Activated naive CD8-positive, alpha-beta T cell (primary cell): Measurements from ENCODE around the gene MYD88.

Source experiments
- H3K27ac Mint-ChIP-seq: one replicate; pipeline ENCODE4 v1.8.0; 2021; ENCODE audit warnings: mixed read lengths
- H3K27me3 Mint-ChIP-seq: one replicate; pipeline ENCODE4 v1.8.0; 2021; ENCODE audit warnings: mixed read lengths
- H3K36me3 Mint-ChIP-seq: one replicate; pipeline ENCODE4 v1.8.0; 2021; ENCODE audit warnings: mixed read lengths
- H3K4me1 Mint-ChIP-seq: one replicate; pipeline ENCODE4 v1.8.0; 2021; ENCODE audit warnings: low read depth, mixed read lengths
- H3K4me3 Mint-ChIP-seq: one replicate; pipeline ENCODE4 v1.8.0; 2021; ENCODE audit warnings: mild to moderate bottlenecking, mixed read lengths
- H3K9me3 Mint-ChIP-seq: one replicate; pipeline ENCODE4 v1.8.0; 2021; ENCODE audit warnings: low read depth, mixed read lengths

Gene MYD88

DNA sequence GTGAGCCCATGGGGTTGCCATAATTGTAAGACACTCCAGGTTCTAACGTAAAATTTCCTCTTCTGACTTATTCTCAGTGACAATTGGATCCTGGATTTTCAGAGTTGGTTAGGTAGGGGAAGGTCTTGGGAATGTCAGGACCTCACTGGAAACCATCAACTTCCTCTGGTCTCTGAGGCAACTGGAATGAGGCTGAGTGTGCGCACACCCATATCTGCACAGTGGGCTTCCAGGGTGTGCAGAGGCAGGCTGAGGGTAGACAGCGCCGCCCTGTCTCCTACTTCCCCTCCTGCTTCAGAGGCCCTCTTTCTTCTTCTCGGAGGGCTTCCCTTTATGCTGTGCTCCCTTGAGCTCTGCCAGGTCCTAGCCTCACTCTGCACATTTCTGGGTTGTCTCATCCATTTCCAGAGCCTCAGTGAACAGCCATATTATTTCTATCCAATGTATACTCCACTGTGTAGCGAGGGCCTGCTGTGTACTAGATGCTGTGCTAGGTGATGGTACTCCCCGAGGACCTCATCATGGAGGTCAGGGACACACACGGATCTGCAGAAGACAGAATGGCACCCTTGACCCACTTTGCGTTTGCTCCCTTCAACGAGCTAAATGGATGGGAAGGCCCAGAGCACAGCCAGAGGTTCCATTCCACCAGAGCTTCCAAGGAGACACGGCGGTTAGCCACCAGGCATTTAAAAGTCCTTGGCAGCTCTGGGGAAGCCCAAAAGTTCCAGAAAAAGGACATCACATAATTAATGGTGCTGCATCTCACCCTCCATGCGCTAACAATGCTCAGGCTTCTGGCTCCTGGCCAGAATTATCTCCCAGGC, 19.8 kb upstream of the MYD88 start:
- no peak overlapping the region for H3K4me3 Mint-ChIP-seq
- H3K36me3 Mint-ChIP-seq, result peaks cover 2% of the 10 kb centered on the region
- H3K9me3 Mint-ChIP-seq, result no peaks in the 10 kb centered on the region
- peak overlapping the region; percentile 50 for H3K27ac Mint-ChIP-seq
- H3K4me1 Mint-ChIP-seq, result peaks cover 4% of the 10 kb centered on the region
- H3K27me3 Mint-ChIP-seq, result no peaks in the 10 kb centered on the region

DNA sequence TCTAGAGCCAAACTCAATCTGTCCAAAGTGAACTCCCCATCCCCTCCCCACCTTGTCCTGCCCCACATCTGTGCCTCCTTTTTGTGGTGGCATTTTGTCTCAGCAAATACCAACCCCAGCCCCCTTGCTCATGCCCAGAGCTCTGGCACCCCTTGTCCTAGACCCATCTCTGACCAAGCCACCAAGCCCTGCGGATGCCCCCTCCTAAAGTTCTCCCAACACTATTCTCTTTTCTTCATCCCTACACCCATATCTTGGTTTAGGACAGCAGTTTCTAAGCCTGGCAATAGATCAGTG, 19.3 kb upstream of the MYD88 start:
- H3K4me3 Mint-ChIP-seq, result no peak overlapping the region
- H3K27ac Mint-ChIP-seq, result peak overlapping the region; percentile 50
- H3K27me3 Mint-ChIP-seq, result no peaks in the 10 kb centered on the region
- H3K4me1 Mint-ChIP-seq, result peaks cover 4% of the 10 kb centered on the region
- peaks cover 2% of the 10 kb centered on the region for H3K36me3 Mint-ChIP-seq
- H3K9me3 Mint-ChIP-seq, result no peaks in the 10 kb centered on the region

DNA sequence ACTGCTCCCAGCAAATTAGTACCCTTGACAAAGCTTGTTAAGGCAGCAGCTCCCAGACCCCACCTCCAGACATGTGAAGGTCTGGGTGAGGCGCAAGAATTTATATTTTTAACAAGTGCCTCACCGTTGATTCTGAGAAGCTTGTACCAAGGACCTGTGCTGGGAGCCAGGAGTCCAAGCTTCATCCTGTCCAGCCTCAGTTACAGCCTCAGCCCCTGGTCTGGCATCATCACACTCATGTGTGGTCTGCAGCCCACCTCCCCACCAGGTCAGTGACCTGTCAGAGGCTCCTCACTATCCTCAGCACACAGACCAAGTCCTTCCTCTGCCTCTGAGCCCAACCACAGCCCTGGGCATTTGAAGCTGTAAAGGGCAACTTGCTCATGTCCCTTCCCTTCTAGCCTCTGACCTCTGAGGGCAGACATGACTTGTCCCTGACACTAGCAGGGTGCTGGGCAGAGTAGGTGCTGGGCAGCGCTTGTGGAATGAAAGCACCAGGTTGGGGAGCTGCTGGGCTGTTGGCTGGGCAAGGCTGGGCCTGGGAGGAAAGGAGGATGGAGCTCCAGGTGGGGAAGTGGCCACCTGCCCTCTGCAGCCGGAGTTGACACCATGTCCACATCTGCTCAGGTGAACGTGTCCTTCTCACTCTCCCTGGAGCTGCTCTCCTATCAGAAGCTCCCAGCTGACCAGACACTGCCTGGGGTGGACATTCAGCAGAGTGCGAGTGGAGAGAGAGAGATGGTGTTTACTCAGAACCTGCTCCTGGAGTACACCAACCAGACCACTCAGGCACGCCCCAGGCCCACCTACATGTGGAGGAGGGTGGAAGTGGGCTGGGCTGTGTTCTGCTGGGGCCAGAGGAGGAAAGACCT, 18.4 kb upstream of the MYD88 start:
- H3K27me3 Mint-ChIP-seq, result no peaks in the 10 kb centered on the region
- peaks cover 5% of the 10 kb centered on the region for H3K4me1 Mint-ChIP-seq
- H3K4me3 Mint-ChIP-seq, result no peak overlapping the region
- no peak overlapping the region for H3K27ac Mint-ChIP-seq
- peaks cover 5% of the 10 kb centered on the region for H3K36me3 Mint-ChIP-seq
- H3K9me3 Mint-ChIP-seq, result no peaks in the 10 kb centered on the region

DNA sequence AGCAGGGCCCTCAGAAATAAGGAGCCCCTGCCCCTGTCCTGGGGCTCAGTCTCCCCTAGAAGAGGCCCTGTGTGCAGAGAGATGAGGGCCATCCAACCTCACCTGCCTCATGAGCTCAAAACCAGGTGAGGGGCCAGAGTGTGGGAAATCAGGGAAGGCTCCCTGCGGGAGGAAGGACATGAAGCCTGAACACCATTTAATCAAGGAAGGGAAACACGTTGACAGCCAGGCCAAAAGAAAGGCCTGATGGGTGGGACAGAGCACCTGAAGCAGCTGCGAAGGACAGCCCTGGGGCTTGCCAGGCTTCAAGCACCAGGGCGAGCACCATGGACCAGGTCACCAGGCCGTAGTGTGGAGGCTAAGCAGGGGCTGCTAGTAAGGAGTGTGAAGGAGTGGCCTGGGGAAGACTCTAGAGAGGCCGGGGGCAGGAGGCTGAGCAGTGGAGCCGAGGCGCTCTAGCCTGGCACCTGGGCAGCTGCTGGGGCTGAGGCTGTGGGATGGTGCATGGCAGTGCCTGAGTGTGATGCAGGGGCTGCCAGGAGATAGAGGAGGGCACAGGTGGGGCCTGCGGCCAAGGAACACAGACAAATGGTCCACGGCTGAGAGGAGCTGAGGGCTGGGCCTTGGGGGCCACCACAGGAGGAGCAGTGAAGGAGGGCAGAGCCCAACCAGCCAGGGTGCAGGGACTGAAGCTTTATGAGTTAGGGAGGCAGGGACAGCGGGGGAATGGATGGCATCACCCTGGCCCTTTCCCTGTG, 17.6 kb upstream of the MYD88 start:
- Mint-ChIP-seq H3K36me3 (peaks cover 5% of the 10 kb centered on the region), H3K4me1 (peaks cover 4% of the 10 kb centered on the region), H3K9me3 (no peaks in the 10 kb centered on the region), H3K27me3 (no peaks in the 10 kb centered on the region), H3K4me3 (no peak overlapping the region), H3K27ac (no peak overlapping the region)

DNA sequence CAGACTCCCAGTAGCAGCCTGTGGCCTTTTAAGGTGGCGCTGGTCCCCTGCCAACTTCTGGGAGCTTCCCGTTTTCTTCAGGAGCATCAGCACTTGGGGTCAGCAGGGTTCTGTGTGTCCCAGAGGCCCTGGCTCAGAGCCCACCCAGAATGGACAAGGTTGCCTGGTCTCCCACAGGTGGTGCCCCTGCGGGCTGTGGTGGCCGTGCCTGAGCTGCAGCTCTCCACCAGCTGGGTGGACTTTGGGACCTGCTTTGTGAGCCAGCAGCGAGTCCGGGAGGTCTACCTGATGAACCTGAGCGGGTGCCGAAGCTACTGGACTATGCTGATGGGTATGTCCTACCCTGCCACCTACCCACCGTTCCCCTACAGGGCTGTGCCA, 17.0 kb upstream of the MYD88 start:
- H3K4me1 Mint-ChIP-seq, result peaks cover 4% of the 10 kb centered on the region
- no peak overlapping the region for H3K4me3 Mint-ChIP-seq
- H3K27me3 Mint-ChIP-seq, result no peaks in the 10 kb centered on the region
- no peak overlapping the region for H3K27ac Mint-ChIP-seq
- H3K9me3 Mint-ChIP-seq, result no peaks in the 10 kb centered on the region
- H3K36me3 Mint-ChIP-seq, result peaks cover 5% of the 10 kb centered on the region

DNA sequence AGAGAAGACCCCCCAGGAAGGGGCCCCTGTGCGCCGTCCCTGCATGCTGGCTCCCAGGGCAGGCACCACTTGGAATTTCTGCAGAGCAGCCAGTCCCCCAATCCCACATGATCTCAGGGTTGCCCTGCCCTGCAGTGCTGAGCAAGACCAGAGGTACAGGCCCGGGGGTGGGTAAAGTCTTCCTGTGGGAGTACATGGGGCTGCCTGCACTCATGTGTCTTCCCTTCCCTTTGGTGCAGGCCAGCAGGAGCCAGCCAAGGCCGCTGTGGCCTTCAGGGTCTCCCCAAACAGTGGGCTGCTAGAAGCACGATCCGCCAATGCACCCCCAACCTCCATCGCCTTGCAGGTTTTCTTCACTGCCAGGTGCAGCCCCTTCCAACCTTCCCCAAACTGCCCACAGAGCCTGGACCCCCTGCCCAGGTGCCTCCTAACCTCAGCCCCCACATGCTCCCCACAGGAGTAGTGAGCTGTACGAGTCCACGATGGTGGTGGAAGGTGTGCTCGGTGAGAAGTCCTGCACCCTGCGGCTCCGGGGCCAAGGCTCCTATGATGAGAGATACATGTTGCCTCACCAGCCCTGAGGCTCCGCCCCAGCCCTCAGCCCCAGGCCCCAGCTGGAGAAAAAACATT, 16.5 kb upstream of the MYD88 start:
- Mint-ChIP-seq H3K36me3 (peaks cover 5% of the 10 kb centered on the region), H3K27me3 (no peaks in the 10 kb centered on the region), H3K4me3 (no peak overlapping the region), H3K4me1 (peaks cover 4% of the 10 kb centered on the region), H3K27ac (no peak overlapping the region), H3K9me3 (no peaks in the 10 kb centered on the region)

DNA sequence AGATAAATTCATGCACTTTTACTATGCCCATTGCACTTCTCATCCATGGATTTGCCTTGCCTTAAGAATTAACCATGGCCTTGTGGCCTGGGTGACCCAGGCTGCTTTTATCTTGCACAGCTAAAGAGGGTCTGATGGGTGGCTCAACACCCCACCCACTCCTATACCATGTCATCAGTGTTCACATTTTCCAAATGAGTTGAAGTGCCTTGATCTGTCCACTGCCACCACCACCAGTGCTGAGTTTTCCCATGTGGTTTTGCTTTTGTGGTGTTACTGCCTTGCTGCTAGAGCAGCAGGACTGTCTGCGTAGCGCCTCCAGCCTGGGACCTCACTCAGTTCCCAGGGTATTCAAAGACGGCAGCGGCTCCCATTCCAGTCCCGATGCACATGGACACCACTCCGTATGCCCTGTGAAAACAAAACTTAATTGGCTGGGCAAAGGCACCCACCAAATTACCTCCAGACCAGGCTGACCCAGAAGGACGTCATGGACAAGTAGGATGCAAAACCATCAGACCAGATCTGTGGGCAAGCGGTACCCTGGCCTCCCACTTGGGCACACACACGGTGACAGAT, 15.7 kb upstream of the MYD88 start:
- Mint-ChIP-seq H3K36me3 (peaks cover 5% of the 10 kb centered on the region), H3K27ac (no peak overlapping the region), H3K4me1 (peaks cover 4% of the 10 kb centered on the region), H3K27me3 (no peaks in the 10 kb centered on the region), H3K4me3 (no peak overlapping the region), H3K9me3 (no peaks in the 10 kb centered on the region)

DNA sequence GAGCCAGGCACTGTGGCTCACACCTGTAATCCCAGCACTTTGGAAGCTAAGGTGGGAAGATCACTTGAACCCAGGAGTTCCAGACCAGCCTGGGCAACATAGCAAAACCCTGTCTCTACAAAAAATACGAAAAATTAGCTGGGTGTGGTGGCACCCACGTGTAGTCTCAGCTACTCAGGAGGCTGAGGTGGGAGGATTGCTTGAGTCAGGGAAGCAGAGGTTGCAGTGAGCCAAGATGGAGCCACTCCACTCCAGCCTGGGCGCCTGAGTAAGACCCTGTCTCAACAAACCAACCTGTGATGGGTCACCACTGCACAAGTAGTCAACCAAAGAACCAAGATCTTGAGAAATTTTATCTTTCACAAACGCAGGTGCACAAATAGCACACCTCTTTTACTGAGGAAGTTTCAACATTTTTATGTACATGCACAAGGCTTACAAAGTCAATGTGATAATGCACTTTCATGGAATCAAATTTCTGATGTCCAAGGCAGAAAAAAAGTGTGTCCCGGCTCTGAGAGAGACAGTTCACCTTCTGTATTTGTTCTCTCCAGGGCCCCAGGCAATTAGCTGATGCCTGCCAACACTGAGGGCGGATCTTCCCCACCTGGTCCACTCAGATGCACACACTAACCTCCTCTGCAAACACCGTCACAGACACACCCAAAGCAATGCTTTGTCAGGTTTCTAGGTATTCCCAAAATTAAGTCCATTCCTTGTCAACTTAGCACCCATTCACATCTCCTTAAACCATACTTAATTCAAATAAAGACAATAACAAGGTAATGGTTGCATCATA, 13.9 kb upstream of the MYD88 start:
- Mint-ChIP-seq H3K27me3 (no peaks in the 10 kb centered on the region), H3K36me3 (peaks cover 5% of the 10 kb centered on the region), H3K4me3 (no peak overlapping the region), H3K9me3 (no peaks in the 10 kb centered on the region), H3K4me1 (peaks cover 2% of the 10 kb centered on the region), H3K27ac (peak overlapping the region; percentile 42)

DNA sequence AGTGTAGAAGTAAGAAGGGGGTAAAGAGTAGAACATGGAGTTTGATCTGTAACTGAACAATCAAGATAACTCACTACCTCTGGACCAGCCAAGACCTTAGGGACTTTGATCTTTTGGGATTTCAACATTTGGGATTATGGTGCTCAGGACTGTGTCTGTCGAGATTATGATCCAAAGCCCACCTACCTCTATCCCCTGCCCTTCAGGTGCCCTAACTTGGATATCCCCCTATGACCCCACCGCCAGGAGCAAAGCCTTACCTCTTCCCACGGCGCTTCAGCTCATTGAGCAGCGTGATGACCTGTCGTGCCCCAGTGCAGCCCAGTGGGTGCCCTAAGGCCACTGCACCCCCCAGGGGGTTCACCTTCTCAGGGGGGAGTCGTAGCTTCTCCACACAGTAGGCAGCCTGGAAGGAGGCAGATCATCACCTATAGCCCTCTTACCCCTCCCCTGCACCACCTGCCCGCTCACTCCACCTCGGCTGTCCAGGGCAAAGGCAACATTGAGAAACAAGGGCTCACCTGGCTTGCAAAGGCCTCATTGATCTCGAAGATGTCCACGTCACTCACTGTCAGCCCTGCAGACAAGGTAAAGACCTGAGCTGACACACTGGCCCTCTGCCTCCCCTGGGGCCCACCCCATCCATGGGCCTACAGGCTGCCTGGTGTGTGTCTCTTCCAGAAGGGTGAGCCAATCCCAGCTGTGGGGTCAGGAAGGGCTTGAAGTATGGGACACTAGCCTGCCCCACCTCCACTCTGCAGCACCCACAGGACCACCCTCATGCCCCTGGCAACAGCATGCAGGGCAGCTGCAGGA, 12.9 kb upstream of the MYD88 start:
- Mint-ChIP-seq H3K9me3 (no peaks in the 10 kb centered on the region), H3K36me3 (peaks cover 5% of the 10 kb centered on the region), H3K4me3 (no peak overlapping the region), H3K27me3 (no peaks in the 10 kb centered on the region), H3K27ac (no peak overlapping the region), H3K4me1 (peaks cover 3% of the 10 kb centered on the region)

DNA sequence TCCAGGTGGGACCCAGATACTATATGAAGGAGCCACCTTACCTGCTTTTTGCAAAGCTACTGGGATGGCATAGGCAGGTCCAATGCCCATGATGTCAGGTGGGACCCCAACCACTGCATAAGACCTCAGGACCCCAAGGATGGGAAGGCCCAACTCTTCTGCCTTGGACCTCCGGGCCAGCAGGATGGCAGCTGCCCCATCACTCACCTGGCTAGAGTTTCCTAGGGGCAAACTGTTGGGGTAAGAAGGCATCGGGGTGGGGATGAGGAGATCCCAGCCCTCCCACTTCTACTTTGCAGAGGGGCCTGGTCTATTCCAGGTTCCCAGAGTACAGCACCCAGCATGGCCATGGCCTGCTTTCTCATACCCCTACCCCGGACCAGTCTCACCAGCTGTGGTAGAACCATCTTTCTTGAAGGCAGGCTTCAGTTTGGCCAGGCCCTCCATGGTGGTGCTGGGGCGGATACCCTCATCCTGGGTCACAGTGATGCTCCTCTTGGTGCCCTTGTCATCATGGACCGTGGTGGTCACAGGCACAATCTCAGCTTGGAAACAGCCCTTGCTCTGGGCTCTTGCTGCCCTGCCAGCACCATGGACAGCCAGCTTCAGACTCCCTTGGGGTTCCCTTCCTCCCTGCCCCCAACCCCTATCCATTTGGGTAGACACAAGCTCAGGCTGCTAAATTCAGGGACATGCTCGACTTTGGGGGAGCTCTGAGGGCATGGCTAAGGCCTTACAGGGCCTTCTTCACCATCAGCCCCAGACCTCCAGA, 12.2 kb upstream of the MYD88 start:
- H3K27ac Mint-ChIP-seq, result peak overlapping the region; percentile 22

DNA sequence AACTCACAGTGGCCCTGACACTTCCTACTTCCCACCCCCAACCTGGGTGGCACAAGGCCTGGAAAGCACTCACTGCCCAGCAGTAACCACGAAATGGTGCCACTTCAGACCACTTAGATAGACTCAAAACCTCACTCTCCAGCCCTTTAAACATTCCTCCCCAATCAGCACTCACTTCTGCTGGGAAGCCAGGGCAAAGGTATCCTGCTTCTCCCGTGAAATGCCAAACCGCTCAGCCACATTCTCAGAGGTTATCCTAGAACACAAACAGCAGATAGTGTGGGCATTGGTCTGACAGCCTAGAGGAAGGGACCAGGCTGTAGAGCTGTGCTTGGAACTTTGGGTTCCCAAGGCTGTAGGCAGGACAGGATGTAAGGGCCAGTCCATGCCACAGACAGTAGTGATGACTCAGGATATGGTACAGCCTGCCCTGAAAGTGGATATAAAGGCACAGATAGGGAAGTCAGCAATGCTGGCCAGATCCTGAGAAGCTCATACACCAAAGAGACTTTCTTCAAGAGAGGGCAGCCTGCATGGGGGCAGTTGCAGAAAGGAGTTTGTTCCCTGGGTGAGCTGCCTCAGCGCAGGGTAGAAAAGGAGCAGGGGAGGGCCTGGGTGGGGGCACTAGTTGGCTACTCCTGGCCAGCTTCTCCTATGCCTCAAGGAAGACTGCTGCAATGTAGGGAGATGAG, 10.7 kb upstream of the MYD88 start:
- no peak overlapping the region for H3K4me3 Mint-ChIP-seq
- peak overlapping the region; percentile 61 for H3K27ac Mint-ChIP-seq
- H3K4me1 Mint-ChIP-seq, result peaks cover 8% of the 10 kb centered on the region
- H3K36me3 Mint-ChIP-seq, result peaks cover 5% of the 10 kb centered on the region
- H3K27me3 Mint-ChIP-seq, result no peaks in the 10 kb centered on the region
- no peaks in the 10 kb centered on the region for H3K9me3 Mint-ChIP-seq

More for the DNA sequence above, 12.2 kb upstream of the MYD88 start:
- Mint-ChIP-seq H3K4me3 (no peak overlapping the region), H3K36me3 (peaks cover 5% of the 10 kb centered on the region), H3K9me3 (no peaks in the 10 kb centered on the region), H3K27me3 (no peaks in the 10 kb centered on the region), H3K4me1 (peaks cover 5% of the 10 kb centered on the region)

DNA sequence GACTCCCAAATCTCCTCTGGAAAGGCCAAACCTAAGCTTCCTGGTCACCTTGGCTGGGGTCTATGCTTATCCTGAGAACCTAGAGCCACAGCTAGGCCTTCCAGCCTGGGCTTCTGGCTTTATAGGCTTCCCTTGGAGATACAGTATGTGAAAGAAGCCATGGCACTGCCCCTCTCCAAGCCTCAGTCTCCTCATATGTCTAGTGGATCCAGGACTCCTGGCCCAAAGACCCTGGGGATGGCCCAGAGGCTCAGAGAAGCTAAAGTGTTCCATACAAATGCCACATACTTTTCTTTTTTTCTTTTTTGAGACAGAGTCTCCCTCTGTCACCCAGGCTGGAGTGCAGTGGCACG, 10.2 kb upstream of the MYD88 start:
- no peaks in the 10 kb centered on the region for H3K27me3 Mint-ChIP-seq
- peaks cover 3% of the 10 kb centered on the region for H3K36me3 Mint-ChIP-seq
- H3K4me3 Mint-ChIP-seq, result no peak overlapping the region
- no peaks in the 10 kb centered on the region for H3K9me3 Mint-ChIP-seq
- no peak overlapping the region for H3K27ac Mint-ChIP-seq
- H3K4me1 Mint-ChIP-seq, result peaks cover 13% of the 10 kb centered on the region
